GM12801 (cell line): ENCODE measurements around the gene CIP2A.

Source experiments
- CTCF ChIP-seq: IDR thresholded peaks from one replicate; pipeline ENCODE4 v1.5.1; 2011; ENCODE audit warnings: control low read depth; ENCODE audit not compliant: insufficient read length; ENCODE audit errors: extremely low read depth

The CIP2A gene

GRCh38 chr3:108590460-108590859 is 1.2 kb upstream of the CIP2A start:
- no peak for TF ChIP-seq CTCF

GRCh38 chr3:108589998-108590323 is 723 bp upstream of the CIP2A start:
- TF ChIP-seq CTCF: no peak

GRCh38 chr3:108588601-108589000 is 637 bp downstream of the CIP2A start:
- no peak for TF ChIP-seq CTCF

GRCh38 chr3:108578064-108578463 is 11.2 kb downstream of the CIP2A start:
- TF ChIP-seq CTCF: no peak

GRCh38 chr3:108569336-108569735 is 19.9 kb downstream of the CIP2A start:
- TF ChIP-seq CTCF: no peak

- no peak for TF ChIP-seq CTCF
These were observed 22.6 kb downstream of the CIP2A start for GRCh38 chr3:108566599-108566998.

- no peak for TF ChIP-seq CTCF
These were observed 23.7 kb downstream of the CIP2A start for GRCh38 chr3:108565506-108565905.

GRCh38 chr3:108564564-108564963 is 24.7 kb downstream of the CIP2A start:
- no peak for TF ChIP-seq CTCF
